Fibroblast of villous mesenchyme (primary cell): Measurements from ENCODE around the gene SLC7A6OS. TPM values are rescaled to one million over a fixed set of nuclear protein-coding genes. Genes with fewer than 3 reads are reported as not detected.

Experiments used
- DNase-seq: peaks from one replicate; pipeline ENCODE4 v3.0.0-alpha.2; 2010; ENCODE audit warnings: low read depth
- H3K4me3 ChIP-seq: 2 replicates; pipeline ENCODE4 v1.5.1; 2011; ENCODE audit warnings: low read depth, mild to moderate bottlenecking, low read length
- total RNA-seq: library from RNA; depleted of rRNA; stranded (reverse); fragments of >200 nt; gene quantifications from 2 replicates; pipeline ENCODE4 v1.2.3, GENCODE V29; 2012
- TF ChIP-seq, protein P1 (sequence below): IDR thresholded peaks from 2 replicates; pipeline ENCODE4 v1.5.1; 2012; ENCODE audit warnings: low read depth, mild to moderate bottlenecking, low read length; ENCODE audit not compliant: insufficient read depth

The SLC7A6OS gene
- 14.2 and 16.8 TPM in 2 replicates for total RNA-seq

GRCh38 chr16:68310774-68311511 is at the start of gene SLC7A6OS, which contains the start of gene PRMT7:
SLC7A6OS (minus strand) TSS chr16:68310946; CDS start chr16:68310926, 20 bp downstream.
PRMT7 (plus strand) TSS chr16:68311019; CDS start chr16:68315980, 4,961 bp downstream.
- peak within 1 kb of the TSS; percentile 96 for H3K4me3 ChIP-seq
- peak; percentile 92 for DNase-seq
- TF ChIP-seq, protein P1, sequence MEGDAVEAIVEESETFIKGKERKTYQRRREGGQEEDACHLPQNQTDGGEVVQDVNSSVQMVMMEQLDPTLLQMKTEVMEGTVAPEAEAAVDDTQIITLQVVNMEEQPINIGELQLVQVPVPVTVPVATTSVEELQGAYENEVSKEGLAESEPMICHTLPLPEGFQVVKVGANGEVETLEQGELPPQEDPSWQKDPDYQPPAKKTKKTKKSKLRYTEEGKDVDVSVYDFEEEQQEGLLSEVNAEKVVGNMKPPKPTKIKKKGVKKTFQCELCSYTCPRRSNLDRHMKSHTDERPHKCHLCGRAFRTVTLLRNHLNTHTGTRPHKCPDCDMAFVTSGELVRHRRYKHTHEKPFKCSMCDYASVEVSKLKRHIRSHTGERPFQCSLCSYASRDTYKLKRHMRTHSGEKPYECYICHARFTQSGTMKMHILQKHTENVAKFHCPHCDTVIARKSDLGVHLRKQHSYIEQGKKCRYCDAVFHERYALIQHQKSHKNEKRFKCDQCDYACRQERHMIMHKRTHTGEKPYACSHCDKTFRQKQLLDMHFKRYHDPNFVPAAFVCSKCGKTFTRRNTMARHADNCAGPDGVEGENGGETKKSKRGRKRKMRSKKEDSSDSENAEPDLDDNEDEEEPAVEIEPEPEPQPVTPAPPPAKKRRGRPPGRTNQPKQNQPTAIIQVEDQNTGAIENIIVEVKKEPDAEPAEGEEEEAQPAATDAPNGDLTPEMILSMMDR: peak; percentile 15

DNA sequence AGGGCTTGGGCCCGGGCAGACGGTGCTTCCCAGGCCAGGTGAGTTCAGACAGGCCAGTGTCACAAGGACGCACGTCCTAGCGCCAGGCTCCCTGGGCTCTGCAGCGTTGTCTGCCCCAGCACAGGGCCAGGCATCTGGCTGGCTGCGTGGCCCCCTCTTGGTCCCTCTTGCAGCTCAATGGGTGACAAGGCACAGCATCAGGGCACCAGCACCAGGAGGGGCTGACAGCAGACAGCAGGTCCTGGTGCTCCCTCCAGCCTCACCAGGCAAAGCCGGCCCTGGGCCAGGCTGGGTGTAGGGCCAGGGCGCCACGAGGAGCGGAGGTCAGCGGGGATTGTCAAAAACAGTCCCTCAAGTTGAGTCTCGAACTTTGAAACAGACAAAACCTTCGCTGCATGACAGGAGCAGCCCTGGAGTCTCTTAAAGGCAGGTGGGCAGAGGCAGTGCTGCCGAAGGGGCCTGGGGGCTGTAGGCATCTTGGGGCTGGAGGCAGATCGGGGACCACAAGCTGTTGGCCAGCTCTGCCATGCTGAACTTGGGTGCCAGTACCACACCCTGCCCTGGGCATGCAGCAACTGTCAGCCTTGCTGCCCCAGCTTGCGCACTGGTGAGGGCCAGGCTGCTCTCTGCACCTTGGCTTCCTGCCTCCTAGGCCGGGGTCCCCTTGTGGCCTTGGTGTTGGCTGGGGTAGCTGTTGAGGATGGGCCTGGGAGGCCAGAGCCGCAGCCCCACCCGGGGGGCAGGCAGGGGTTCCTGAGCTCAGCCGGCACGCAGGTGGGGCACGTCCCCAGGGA is 48.8 kb upstream of the SLC7A6OS start:
- TF ChIP-seq, protein P1: no peak
- no peak for DNase-seq
- H3K4me3 ChIP-seq: no peak overlapping the region

GRCh38 chr16:68358951-68359350 is 48.2 kb upstream of the SLC7A6OS start:
- no peak for DNase-seq
- TF ChIP-seq, protein P1: no peak
- no peak overlapping the region for H3K4me3 ChIP-seq

- TF ChIP-seq, protein P1: no peak
- H3K4me3 ChIP-seq: no peak overlapping the region
- DNase-seq: no peak
Measured at GRCh38 chr16:68357923-68358322, 47.2 kb upstream of the SLC7A6OS start.

- H3K4me3 ChIP-seq: no peak overlapping the region
- TF ChIP-seq, protein P1: no peak
- no peak for DNase-seq
Measured at GRCh38 chr16:68357521-68357922, 46.8 kb upstream of the SLC7A6OS start.

DNA sequence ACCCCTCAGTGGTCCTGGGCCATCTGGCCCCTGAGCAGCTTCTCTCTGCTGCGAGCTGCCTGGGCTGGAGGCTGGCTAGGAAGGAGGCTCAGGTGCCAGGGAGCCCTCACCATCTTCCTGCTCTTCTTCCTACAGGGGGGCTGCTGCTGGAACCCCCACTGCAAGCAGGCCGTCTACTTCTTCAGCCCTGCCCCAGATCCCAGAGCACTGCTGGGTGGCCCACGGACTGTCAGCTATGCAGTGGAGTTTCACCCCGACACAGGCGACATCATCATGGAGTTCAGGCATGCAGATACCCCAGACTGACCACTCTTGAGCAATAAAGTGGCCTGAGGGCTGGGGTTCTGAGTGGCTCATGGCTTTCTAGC is 46.2 kb upstream of the SLC7A6OS start:
- no peak for DNase-seq
- no peak overlapping the region for H3K4me3 ChIP-seq
- TF ChIP-seq, protein P1: no peak
